Nephron progenitor cell (in vitro differentiated cells): ENCODE data around the gene CPM.

Experiments used
- DNase-seq: peaks from one replicate; pipeline ENCODE4 v3.0.0; 2021
- H3K27ac Mint-ChIP-seq: 2 replicates; pipeline ENCODE4 v1.8.0; 2021; ENCODE audit warnings: mild to moderate bottlenecking, moderate library complexity, mixed read lengths
- H3K27me3 Mint-ChIP-seq: 2 replicates; pipeline ENCODE4 v1.8.0; 2021; ENCODE audit warnings: mild to moderate bottlenecking, low read depth, mixed read lengths; ENCODE audit not compliant: poor library complexity
- H3K36me3 Mint-ChIP-seq: 2 replicates; pipeline ENCODE4 v1.8.0; 2021; ENCODE audit warnings: low read depth, mixed read lengths
- H3K4me1 Mint-ChIP-seq: 2 replicates; pipeline ENCODE4 v1.8.0; 2021; ENCODE audit warnings: mixed read lengths
- H3K4me3 Mint-ChIP-seq: 2 replicates; pipeline ENCODE4 v1.8.0; 2021; ENCODE audit warnings: mild to moderate bottlenecking, moderate library complexity, mixed read lengths
- H3K9me3 Mint-ChIP-seq: 2 replicates; pipeline ENCODE4 v1.8.0; 2021; ENCODE audit warnings: mild to moderate bottlenecking, moderate library complexity, mixed read lengths
- CTCF ChIP-seq: fragments of 200-600 bp; sonication (generic); IDR thresholded peaks from 2 replicates; pipeline ENCODE4 v1.5.0; 2021; ENCODE audit warnings: antibody characterized with exemption

CPM gene

GRCh38 chr12:68939505-68939904 lies 6.5 kb upstream of the CPM start:
- Mint-ChIP-seq H3K9me3 (no peaks in the 10 kb centered on the region), H3K36me3 (no peaks in the 10 kb centered on the region), H3K27me3 (peaks cover 21% of the 10 kb centered on the region), H3K27ac (no peak overlapping the region), H3K4me3 (no peak overlapping the region), H3K4me1 (no peaks in the 10 kb centered on the region)
- no peak for TF ChIP-seq CTCF
- DNase-seq, result no peak

- Mint-ChIP-seq H3K4me3 (no peak overlapping the region), H3K4me1 (peaks cover 9% of the 10 kb centered on the region), H3K27me3 (peaks cover 54% of the 10 kb centered on the region), H3K36me3 (no peaks in the 10 kb centered on the region), H3K27ac (no peak overlapping the region), H3K9me3 (peaks cover 4% of the 10 kb centered on the region)
- DNase-seq, result no peak
- no peak for TF ChIP-seq CTCF
These were observed 1.4 kb upstream of the CPM start for GRCh38 chr12:68934392-68934791.

- Mint-ChIP-seq H3K36me3 (no peaks in the 10 kb centered on the region), H3K27me3 (peaks cover 54% of the 10 kb centered on the region), H3K4me3 (peak overlapping the region; percentile 84), H3K9me3 (peaks cover 17% of the 10 kb centered on the region), H3K27ac (no peak overlapping the region), H3K4me1 (peaks cover 9% of the 10 kb centered on the region)
- no peak for DNase-seq
- TF ChIP-seq CTCF, result no peak
These were observed 627 bp downstream of the CPM start for GRCh38 chr12:68932128-68932960.

GRCh38 chr12:68930178-68930577 lies 2.8 kb downstream of the CPM start:
- no peak overlapping the region for H3K27ac Mint-ChIP-seq
- H3K27me3 Mint-ChIP-seq, result peaks cover 43% of the 10 kb centered on the region
- H3K4me3 Mint-ChIP-seq, result no peak overlapping the region
- no peak for TF ChIP-seq CTCF
- no peak for DNase-seq
- peaks cover 9% of the 10 kb centered on the region for H3K4me1 Mint-ChIP-seq
- no peaks in the 10 kb centered on the region for H3K36me3 Mint-ChIP-seq
- H3K9me3 Mint-ChIP-seq, result peaks cover 17% of the 10 kb centered on the region

- no peak for DNase-seq
- Mint-ChIP-seq H3K27ac (no peak overlapping the region), H3K9me3 (peaks cover 22% of the 10 kb centered on the region), H3K4me3 (no peak overlapping the region), H3K36me3 (no peaks in the 10 kb centered on the region), H3K4me1 (peaks cover 9% of the 10 kb centered on the region), H3K27me3 (peaks cover 2% of the 10 kb centered on the region)
- TF ChIP-seq CTCF, result no peak
These were observed 8.4 kb downstream of the CPM start for GRCh38 chr12:68924546-68924945.
